NCI-H2227 (cell line): Measurements from ENCODE around the gene PGLYRP2.

Experiments used
- DNase-seq: peaks from one replicate; lab custom pipeline; 2025; ENCODE audit not compliant: unreplicated experiment; lab: John Stamatoyannopoulos, UW

The PGLYRP2 gene

GRCh38 chr19:15456871-15457700 lies 22.2 kb downstream of the PGLYRP2 start:
- peak; percentile 20 for DNase-seq

- DNase-seq = no peak
Observed at GRCh38 chr19:15456441-15456840, 22.9 kb downstream of the PGLYRP2 start.

GRCh38 chr19:15455996-15456395 lies 23.3 kb downstream of the PGLYRP2 start:
- DNase-seq = no peak

- DNase-seq = no peak
Observed at GRCh38 chr19:15453906-15454860, 25.1 kb downstream of the PGLYRP2 start.

GRCh38 chr19:15453091-15453578 lies 26.2 kb downstream of the PGLYRP2 start:
- DNase-seq = no peak

- peak; percentile 61 for DNase-seq
Observed at GRCh38 chr19:15452111-15453047, 26.9 kb downstream of the PGLYRP2 start.

GRCh38 chr19:15450528-15450890 lies 28.8 kb downstream of the PGLYRP2 start:
- no peak for DNase-seq

GRCh38 chr19:15449620-15450527 lies 29.4 kb downstream of the PGLYRP2 start, which contains the start of gene WIZ:
Gene WIZ (minus strand): TSS chr19:15449956. CDS start chr19:15448307, 1,649 bp downstream.
- DNase-seq = peak; percentile 79

GRCh38 chr19:15448778-15449619 lies 30.3 kb downstream of the PGLYRP2 start:
- DNase-seq = no peak

- DNase-seq = no peak
Observed at GRCh38 chr19:15448044-15448777, 31.1 kb downstream of the PGLYRP2 start.

GRCh38 chr19:15447057-15447456 lies 32.2 kb downstream of the PGLYRP2 start:
- DNase-seq = no peak

GRCh38 chr19:15445807-15446376 lies 33.4 kb downstream of the PGLYRP2 start:
- DNase-seq = no peak

GRCh38 chr19:15445227-15445605 lies 34.1 kb downstream of the PGLYRP2 start:
- no peak for DNase-seq

GRCh38 chr19:15444505-15445226 lies 34.6 kb downstream of the PGLYRP2 start:
- no peak for DNase-seq

GRCh38 chr19:15443838-15444237 lies 35.5 kb downstream of the PGLYRP2 start:
- DNase-seq = no peak

- DNase-seq = no peak
Observed at GRCh38 chr19:15443325-15443724, 36.0 kb downstream of the PGLYRP2 start.
